GM04503 (cell line): ENCODE results near the gene DAB1.

Experiments used
- DNase-seq: peaks from one replicate; pipeline ENCODE4 v3.0.0-alpha.2; 2012; ENCODE audit warnings: low read depth

The DAB1 gene

DNA sequence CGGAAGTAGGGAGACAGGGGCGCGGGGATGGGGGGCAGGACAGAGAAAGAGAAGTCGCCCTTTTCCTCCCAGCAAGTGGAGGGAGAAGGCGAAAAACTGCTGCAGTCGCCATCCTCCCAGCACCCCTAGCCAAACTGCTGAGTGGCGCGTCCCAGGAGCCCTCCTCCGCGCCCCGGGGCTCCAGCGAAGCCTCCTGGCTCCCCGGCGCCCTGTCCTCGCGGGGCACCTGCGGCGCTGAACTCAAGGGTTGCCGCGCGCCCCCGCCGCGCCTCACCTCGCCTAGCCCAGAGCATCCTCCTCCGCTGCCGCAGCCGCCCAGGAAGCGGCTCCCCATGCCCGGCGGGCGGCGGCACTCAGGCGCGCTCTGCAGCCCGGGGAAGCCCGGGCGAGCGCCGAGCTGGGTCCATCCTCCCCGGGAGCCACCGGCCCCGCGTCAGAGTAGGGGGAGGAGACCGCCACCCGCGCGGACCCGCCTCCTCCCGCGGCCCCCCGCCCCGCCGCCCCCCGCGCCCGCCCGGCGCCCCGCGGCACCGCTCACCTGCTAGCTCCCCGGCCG is at the start of gene DAB1:
DAB1 (minus strand) TSS at position 405 of the 556 bp plus-strand sequence. CDS start 133,030 bp downstream, outside the sequence.
- DNase-seq, result no peak

DNA sequence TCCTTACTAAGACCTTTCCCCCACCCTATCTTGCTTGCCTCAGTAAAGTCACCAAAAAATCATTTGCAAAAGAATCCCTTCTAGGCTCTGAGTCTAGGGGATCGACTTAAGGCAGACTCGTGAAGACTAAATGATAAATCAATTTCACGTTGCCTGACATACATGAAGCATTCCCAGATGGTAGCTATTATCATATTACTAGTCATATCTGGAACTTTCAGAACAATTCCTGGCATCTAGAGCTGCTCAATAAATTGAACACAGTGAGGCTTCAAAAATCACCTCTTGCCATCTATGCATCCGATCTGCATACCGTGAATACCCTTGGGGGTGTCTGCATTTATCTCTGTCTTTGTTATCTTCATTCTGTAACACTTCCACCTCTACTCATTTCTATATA is 49.6 kb upstream of the DAB1 start:
- no peak for DNase-seq

DNA sequence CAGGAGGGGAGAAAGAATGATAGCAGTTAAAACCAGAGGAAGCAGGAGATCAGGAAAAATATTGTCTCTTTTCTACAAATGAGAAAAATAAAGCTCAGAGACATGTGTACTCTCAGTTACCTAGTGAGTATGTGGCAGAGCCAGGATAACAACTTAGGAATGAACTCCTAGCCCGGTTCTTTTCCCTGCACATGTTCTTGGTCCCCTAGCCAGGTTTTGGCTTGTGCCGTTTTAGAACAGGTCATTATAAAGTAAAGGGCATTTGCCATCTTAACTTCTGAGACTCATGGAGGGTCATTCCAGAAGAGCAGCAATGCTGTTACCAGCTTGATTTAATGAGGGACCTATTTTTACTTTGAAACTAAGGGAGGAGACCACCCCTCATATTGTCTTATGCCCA is 48.1 kb upstream of the DAB1 start:
- DNase-seq, result no peak

DNA sequence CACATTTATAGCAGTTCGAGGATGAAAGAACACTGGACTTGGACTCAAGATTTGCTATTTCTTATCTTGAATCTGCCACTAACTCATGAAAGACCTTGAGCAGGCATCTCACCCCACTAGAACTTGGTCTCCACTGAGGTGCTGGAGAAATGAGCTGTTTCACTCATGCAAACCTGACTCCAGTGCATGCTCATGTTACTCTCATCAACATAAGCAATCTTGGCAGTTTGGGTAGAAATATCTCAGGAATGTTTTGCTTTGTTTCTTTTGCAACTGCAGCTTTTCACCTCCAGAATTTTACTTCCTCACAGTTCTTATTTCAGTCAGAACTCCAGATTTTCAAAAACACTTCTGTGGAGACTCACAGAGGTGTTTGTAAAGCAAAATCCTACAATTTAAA is 46.2 kb upstream of the DAB1 start:
- DNase-seq, result peak; percentile 35

DNA sequence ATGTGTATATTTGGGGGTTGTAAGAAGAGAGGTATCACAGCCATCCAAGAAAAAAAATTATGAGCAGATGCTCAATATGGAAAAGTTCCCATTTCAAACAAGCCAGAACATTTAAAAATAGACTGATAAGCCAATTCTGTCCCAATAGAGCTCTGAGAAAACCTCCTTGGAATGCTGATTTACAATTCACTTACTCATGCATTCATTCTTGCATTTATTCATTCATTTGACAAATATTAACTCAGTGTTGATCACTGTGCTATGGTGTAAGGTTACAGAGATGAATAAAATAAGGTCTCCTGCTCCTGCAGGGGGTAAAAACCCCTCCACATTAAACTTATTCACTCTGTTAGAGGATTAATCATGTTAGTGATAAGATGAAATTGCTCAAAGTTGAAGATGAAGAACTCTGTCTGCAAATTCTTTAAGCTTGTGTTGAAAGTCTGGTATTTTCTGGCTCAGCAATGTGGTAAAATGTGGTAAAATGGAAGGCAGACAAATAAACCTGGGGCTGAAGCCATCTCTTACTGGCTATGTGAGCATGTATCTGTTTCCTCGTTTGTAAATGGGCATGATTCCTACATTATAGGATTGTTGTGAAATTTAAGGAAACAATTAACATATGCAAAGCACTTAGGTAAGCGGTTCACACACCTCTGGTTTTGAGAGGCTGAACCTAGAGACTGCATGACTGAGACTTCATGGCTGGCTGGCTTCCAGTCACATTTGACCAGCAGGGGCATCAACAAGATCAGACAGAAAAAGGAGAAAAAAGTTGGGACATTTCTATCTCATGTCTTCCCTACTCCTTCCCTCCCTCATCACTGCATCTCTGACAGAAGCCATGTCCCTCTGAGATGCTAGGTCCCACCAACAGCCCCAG is 45.0 kb upstream of the DAB1 start:
- peak; percentile 86 for DNase-seq

DNA sequence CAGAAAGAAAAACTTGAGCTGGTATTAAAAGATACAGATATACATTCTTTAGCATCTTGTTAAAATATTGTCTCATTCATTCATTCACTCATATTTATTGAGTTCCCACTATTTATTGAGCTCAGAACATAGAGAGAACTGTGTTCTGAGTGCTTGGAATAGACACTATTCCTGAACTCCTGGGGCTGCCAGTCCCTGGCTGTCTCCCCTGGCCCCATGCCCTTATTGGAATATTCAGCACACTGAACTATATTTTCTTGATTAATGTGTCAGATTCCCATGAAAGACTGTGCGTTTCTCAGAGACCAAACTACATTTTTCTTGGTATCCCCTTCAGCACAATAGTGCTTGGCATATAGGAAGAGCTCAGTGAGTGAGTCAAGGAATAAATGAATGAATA is 44.0 kb upstream of the DAB1 start:
- DNase-seq, result no peak

DNA sequence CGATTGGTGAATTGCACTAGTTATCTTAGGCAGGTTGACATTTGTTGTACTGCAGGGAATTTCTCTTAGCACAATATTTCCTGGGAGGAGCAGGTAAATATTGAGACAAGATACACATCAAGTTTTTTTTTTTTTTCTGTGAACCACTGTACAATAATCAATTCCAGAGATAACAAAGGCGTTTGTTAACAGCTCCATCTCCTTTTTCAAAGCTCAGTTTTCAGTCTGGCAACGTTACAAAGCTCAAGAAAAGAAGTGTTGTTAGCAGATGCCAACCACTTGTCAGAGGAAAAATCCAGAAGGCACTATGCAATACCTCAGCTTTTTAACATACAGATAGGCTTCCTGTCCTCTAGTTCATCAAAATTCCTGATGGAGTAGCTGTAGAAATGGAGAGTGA is 40.9 kb upstream of the DAB1 start:
- DNase-seq, result no peak

DNA sequence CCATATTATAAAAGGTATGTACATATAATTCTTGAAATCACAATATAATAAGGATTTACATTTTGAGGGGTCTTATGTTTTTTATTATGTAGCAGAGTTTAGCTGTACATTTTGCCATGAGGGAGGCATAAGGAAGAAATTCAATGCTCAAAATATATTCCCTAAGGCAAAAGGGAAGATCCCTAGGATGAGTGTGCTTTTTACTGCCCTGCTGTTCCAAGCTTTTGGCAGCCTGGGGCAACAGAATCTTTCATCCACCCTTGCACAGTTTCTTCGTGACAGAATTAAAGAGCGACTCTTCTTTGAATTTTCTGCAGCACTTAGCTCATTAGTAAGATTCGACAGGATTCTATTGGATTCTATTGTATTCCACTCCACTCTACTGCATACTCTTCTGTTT is 39.5 kb upstream of the DAB1 start:
- DNase-seq, result no peak

DNA sequence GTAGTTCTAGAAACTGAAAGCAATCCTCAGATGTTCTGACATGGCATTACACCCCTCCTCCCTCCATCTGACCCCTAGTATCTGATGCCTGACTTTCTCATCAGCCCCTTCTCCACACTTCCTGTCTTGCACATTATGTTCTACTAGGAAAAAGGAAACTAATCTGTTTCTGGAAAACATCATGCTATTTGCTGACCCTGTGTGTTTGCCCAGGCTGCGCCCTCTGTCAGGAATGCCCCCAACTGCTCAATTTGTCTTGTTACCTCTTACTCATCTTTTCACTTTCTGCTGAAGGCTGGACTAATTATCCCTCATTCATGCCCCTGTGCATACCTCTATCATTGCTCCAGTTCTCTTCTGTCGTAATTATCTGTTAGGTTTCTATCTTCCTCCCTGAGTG is 37.5 kb upstream of the DAB1 start:
- no peak for DNase-seq

DNA sequence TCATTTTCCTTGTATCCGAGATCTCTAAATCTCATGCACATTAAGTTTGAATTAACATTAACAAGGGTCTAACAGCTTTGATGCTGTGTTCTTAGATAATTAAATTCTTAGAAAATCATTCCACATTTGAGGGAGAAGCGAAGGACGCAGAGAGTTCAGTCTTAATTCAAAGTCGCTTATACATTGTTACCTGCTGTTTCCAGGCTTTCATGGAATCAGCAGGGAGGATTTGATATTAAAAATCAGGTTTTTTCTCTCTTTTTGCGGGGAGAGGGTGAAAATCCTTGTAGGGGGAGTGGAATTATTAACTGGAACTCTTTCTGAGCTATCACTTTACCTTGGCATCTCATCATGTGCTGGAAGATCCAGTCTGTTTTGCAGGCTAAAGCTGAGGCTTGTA is 27.7 kb upstream of the DAB1 start:
- no peak for DNase-seq

DNA sequence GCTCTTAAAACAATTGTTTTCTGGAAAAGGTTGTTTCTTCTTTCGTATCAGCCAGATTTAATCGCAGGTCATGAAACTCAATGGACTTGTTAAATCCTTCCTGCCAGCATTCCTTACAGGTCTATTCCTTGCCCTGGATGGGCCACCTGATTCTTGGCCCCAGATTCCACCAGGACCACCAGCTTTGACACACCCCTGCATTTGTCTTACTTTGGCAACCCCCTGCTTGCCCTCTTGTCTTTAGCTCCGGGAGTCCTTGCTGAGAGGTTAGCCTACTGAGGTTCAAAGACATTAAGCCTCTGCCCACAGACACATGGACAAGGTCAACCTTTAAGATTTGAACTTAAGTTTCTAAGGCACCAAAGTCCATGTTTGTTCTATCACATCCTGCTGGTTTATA is 27.1 kb upstream of the DAB1 start:
- no peak for DNase-seq

DNA sequence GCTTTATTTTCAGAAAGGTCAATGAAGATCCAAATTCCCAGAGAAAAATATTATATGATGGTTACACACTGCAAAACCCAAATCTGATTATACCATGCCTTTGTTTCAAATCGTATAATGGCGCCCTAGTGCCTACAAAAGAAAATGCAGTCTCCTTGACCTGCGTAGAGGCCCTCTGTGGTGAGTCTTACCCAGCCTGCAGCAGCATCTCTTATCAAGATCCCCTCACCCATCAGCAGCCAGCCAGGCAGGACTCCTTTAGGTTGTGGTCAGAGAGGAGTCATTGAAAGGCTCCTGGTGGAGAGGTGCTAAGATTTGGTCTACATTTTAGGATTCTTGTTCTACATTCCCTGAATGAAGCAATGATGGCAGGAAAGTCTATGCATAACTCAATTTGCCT is 23.7 kb upstream of the DAB1 start:
- DNase-seq, result no peak

DNA sequence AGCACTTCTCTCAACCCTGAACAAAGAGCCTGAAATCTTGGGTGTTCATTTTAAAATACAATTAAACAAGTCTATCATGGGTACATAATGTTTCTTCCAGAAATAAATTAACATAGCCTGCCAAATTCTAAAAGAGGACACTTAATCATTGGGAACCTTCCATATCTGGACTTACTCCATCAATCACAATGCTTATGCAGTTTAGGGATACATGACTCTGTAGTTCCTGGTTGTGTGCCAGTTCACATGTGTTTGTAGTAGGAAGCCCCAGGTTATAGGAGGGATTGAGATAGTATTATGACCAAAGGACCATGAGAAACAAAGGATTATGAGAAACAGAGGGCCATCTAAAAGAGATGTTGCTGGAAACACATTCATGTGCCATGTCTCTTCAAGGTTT is 19.1 kb upstream of the DAB1 start:
- no peak for DNase-seq

DNA sequence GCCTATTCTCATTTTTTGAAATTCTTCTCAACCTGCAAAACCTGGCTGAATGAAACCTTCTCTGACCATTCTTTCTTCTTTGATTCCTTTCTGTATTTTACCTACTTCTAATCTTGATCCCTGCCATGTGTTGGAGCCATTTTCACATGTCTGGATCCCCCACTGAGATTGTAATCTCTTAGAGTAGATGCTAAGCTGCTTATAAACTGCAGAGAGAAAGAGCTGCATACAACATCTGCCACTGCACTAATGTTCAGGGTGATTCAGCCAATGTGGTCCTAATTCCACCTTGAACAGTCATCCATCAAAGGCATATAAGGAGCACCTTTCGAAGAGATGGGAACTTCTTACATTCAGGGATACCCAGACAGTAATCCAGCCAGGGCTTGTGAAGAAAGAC is 16.2 kb upstream of the DAB1 start:
- DNase-seq, result no peak

DNA sequence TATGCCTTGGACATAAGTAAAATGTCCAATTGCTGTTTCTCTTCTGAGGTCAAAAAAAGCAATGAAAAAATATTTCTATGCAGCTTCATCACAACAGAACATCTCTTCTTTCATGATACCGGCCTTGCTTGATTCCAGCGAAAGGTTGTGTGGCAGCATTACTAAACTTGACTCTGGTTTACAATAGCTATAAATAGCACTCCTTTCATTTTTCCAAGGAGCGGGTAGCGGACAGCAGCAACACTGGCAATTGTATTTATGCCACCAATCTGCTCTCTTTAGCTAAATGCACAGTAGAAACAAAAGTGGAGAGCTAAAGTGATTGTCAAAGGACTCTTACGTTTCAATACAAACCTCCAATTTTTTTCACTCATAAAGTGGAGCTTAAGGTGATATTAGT is 7.5 kb upstream of the DAB1 start:
- no peak for DNase-seq

DNA sequence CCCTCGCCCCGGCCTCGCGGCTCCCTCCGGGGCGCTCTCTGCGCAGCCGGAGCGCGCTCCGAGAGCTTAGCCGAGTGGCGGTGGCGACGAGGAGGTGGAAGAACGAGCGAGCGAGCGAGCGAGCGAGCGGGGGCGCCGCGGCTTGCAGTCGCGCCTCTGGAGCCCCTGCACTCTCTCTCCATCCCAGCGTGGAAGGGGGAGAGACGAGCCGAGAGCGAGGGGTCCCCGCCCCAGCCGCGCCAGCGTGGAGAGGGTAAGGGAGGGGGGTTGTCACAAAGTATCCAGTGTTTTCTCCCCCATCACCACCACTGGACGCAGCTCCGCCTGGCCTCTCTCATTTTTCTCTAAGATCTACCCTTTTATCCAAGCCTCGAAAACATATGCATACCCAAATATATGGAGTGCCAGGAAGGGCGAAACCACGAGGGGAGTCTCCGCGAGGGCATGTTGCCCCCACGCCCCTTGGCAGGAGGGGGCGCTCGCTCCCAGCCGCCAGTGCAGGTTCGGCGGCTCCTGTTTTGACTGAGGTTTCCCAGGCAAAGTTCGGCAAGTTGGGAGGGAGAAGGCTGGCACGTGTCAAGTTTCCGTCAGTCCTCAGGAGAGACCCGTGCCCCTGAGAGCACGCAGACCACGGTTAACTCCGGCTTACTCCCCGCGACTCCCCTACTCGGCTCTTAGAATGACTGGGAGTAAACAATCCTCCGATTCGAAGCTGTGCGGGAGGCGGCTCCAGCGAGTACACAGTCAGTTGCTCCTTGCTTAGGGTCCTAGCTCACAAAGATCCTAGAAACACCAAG is 569 bp upstream of the DAB1 start:
- DNase-seq, result no peak

DNA sequence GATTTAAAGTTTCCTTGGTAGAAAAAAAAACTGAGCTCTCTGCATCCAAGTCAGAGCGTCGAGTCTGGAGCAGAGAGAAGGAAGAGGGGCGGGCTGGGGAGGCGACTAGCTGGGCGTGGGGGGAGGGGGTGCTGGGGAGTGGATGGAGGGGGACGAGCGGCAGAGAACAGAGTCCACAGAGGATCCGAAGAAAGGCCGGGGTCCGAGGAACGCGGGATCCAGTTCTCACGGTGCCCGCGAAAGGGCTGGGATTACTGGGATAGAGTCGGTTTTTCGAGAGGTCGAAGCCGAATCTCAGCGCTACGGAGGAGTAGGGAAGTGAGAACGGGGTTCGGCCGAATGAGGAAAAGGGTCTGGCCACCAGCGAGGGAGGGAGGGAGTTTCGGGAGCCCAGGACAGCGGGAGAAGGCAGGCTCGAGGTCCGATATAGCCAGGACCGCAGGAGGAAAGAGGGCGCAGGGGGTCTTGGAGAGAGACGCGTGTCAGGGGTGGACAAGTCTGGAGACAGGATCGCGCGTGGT is 665 bp downstream of the DAB1 start:
- no peak for DNase-seq

DNA sequence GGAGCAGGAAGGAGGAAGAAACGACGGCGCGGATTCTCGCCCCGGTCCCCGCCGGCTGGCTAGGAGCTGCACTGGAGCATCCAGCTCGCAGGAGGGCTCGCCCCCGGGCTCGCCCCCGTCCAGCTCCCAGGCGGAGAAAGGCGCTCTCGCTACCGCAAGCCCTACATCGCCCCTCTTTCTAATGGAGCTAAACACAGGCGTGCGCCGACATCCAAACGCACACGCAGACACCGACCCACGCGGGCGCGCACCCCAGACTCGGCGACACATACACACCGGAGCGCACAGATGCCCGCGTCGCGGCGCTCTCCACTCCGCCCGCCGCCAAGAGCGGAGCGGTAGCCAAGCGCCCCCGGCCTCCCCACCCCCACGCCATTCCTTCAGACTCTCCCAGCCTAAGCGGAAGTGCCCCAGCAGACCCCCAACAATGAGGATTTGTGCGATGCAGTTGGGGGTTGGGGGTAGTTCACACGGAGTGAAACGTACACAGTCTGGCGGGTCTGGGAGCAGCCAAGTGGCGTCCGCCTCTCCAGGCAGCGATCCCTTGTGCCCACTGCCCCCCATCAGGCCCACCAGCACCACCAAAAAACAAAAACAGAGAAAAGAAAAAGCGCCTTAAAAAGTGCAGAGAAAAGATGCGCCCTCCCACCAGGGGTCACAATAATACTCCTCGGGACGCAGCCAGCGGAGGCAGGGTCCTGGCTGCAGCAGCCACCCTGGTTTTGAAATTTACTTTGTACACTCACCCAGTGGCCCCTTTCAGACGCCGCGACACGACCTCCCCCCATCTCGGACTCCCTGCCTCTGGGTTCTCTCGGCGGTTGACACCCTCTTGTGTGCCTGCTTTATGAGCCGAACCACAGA is 1.4 kb downstream of the DAB1 start:
- no peak for DNase-seq

DNA sequence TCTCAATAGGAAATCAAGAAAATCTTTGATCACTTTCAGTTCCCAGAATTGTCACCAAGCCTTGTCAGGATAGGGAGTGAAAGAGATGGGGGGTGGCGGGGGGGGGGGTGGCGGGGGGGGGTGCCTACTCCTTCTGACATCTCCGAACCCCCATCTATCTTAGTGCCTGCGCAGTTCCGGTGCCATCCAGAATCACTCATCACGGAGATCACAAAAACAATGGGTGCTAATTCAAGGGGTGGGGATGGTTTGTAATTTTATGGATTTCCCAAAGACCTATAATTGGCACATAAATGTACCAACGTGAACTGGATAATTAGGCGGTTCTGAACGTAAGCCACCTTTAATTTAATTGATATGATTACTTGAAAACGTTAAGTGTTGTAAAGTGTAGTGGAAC is 2.1 kb downstream of the DAB1 start:
- DNase-seq, result no peak

DNA sequence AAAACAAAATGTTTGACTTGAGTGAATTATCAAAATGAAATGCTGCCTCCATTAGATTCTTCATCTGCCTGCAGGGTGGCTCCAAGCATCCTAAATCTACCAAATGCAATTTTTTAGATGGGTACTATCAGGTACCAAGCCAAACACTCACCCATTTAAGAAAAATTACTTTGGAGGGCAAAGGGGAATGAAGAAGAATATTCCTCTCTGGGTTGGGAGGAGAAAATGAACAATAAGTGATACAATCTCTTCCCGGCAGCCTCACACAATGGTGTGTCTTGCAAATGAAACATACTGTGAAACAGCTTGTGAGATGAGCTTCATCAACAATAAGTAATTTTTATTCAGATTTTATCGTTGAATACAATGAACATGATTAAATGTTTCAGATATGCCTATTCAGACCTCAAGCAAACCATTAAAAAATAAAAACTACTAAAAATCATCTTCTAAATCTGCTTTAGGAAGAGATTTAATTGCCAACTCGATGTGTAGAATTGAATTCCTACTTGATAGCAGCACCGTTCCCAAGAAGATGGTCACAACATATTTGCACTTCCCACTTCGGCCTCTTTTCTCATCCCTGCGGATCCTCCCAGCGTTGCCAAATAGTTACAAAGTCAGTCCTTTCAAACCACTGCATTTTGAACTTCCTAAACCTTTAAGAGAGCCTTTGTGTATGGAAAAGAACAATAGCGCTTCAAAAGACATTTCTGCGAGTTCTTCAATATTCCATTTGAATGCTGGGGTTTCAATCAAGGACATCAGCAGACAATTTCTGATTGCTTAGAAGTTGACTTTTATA is 2.7 kb downstream of the DAB1 start:
- DNase-seq, result no peak

DNA sequence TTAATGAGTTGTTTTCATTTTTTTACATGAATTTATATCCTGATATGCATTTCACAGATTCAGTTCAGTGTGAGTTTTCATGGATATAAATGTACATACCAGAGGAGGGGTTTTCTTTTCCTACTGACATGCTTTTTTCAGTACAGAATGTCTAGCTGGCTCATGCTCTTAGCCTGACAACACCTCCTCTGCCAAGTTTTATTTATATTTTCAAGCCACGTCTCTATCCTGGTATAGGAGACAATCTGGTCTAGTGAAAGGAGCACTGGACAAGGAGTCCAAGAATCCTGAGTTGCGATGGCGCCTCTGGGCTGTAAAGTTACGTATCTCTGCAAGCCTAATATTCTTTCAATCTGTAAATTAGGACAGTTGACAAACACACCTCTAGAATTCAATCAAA is 4.9 kb downstream of the DAB1 start:
- no peak for DNase-seq
